ENCODE results near the gene RAB26.
A peak's percentile ranks its signal among the peaks of the same experiment; 100 is the strongest.

Gene RAB26

DNA sequence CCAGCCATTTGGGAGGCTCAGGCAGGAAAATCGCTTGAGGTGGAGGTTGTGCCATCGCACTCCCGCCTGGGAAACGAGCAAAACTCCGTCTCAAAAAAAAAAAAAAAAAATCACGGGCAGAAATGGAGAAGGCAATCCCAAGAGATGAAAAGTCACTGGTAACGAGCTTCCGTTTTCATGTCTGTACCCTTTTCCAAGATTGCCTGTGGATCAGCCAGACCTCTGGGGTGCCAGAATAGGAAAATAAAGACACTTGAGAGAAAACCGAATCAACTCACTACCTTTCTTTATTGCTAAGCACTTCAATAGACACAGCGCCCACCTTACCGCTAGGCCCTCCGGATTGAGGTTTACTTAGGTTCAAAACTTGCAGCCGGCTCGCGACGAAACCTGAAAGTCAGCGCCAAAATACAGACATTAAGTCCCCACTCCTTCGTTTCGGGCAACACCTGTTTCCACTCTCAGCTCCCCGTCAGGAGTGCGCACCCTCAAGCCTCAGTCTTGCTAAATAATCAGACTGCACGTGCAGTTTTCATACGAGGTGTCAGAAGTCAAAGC lies 6.2 kb downstream of the RAB26 start:
- WGBS (ENCODE audit: insufficient coverage, insufficient read length): no CpG with 5 or more reads among the region's 23 CpGs
- peaks cover 24% of the 10 kb centered on the region for H3K4me1 ChIP-seq (ENCODE audit: control insufficient read depth, insufficient read depth, low read length)
- H3K4me3 ChIP-seq (ENCODE audit: low read length): peak overlapping the region; percentile 82
- H3K27ac ChIP-seq (ENCODE audit: low read length): no peak overlapping the region
- H3K36me3 ChIP-seq (ENCODE audit: control insufficient read depth, insufficient read depth, low read length): peaks cover 21% of the 10 kb centered on the region
- no peaks in the 10 kb centered on the region for H3K9me3 ChIP-seq (ENCODE audit: control insufficient read depth, insufficient read depth, low read length)
- DNase-seq (ENCODE audit: low read depth, low spot score): no peak
- H3K27me3 ChIP-seq (ENCODE audit: control insufficient read depth, insufficient read depth, low read length): no peaks in the 10 kb centered on the region

DNA sequence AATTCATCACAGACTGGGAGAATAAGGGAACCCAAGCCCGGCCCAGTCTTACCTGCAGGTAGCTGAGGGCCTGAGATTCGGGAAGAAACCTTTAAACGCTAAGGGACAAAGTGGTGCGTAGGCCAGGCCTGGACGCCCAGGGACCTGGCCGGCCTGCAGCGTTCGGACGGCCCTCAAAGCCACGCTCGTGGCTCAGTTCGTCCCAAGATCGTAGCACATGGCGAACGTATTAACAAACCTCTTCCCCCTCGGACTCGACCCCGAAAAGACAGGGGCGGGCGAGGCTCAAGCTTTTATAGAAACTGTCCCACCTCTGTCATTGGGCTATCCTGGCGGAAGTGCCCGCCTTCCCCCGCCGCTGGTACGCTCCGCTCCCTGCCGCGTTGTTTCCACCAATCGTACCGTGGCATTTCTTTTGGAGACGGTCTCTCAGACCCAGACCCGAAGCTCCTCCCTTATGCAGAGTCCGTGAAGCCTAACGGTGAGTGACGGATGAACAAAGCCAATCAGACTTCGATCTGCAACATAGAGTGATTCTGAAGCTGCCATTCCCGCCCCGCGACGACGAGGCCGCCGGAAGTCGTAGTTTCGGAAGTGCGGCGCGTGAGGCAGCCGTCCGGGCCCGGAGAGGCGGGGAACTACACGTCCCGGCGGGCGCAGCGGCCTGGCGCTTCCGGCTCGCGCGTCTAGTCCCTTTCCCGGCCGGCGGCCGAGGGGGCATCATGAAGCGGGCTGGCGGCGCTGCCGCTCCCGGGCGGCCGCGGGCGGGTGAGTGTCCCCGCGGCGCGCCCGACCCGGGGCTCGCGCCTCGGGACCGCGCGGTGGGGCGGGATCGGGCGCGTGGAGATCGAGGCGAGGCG lies 6.9 kb downstream of the RAB26 start, which contains the start of gene TRAF7:
TRAF7 (plus strand) TSS at position 692 of the 860 bp plus-strand sequence. CDS start 8,139 bp downstream, outside the sequence.
- WGBS (ENCODE audit: insufficient coverage, insufficient read length): no CpG with 5 or more reads among the region's 94 CpGs
- no peaks in the 10 kb centered on the region for H3K27me3 ChIP-seq (ENCODE audit: control insufficient read depth, insufficient read depth, low read length)
- peaks cover 20% of the 10 kb centered on the region for H3K4me1 ChIP-seq (ENCODE audit: control insufficient read depth, insufficient read depth, low read length)
- H3K36me3 ChIP-seq (ENCODE audit: control insufficient read depth, insufficient read depth, low read length): peaks cover 21% of the 10 kb centered on the region
- no peak within 1 kb of the TSS for H3K27ac ChIP-seq (ENCODE audit: low read length)
- no peaks in the 10 kb centered on the region for H3K9me3 ChIP-seq (ENCODE audit: control insufficient read depth, insufficient read depth, low read length)
- peak within 1 kb of the TSS; percentile 94 for H3K4me3 ChIP-seq (ENCODE audit: low read length)
- peak; percentile 100 for DNase-seq (ENCODE audit: low read depth, low spot score)

DNA sequence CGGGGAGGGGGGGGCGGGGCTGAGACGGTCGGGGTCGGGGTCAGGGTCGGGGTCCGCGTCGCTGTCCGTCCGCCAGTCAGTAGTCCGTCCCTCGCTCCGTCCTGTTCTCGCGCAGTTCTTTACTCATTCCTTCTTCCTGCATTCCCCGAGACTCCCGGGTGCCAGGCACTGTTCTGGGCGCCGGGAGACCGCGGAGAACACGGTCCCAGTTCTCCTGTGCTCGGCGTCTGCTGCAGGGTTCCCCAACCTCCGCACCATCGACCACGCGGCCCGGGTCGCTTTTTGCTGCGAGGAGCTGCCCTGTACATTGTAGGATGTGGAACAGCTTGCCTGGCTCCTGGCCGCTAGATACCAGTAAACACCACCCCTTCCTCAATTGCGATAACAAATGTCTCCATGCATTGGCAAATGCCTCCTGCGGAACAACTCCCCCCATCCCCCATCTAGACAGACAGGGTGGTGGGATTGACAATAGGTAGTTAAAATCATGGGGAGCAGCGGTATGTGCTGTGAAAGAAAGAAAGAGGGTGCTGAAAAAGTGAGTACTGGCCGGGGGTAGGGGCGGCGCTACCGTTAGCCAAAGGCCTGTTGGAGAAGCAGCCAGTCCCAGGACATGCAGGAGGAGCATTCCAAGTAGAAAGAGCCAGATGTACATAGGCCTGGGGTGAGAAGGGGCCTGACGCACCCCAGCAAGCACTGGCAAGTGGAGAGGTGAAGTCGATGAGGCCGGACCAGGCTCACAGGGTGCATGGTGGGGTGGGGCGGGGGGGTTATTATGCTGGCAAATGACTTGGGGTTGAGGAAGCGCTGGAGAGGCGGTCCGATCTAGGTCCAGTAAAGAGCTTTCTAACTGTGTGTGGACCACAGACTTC lies 7.8 kb downstream of the RAB26 start:
- Histone ChIP-seq H3K27ac (ENCODE audit: low read length) (no peak overlapping the region), H3K27me3 (ENCODE audit: control insufficient read depth, insufficient read depth, low read length) (no peaks in the 10 kb centered on the region), H3K4me3 (ENCODE audit: low read length) (peak overlapping the region; percentile 94), H3K9me3 (ENCODE audit: control insufficient read depth, insufficient read depth, low read length) (no peaks in the 10 kb centered on the region), H3K4me1 (ENCODE audit: control insufficient read depth, insufficient read depth, low read length) (peaks cover 20% of the 10 kb centered on the region), H3K36me3 (ENCODE audit: control insufficient read depth, insufficient read depth, low read length) (peaks cover 21% of the 10 kb centered on the region)
- DNase-seq (ENCODE audit: low read depth, low spot score): no peak
- WGBS (ENCODE audit: insufficient coverage, insufficient read length): no CpG with 5 or more reads among the region's 47 CpGs

DNA sequence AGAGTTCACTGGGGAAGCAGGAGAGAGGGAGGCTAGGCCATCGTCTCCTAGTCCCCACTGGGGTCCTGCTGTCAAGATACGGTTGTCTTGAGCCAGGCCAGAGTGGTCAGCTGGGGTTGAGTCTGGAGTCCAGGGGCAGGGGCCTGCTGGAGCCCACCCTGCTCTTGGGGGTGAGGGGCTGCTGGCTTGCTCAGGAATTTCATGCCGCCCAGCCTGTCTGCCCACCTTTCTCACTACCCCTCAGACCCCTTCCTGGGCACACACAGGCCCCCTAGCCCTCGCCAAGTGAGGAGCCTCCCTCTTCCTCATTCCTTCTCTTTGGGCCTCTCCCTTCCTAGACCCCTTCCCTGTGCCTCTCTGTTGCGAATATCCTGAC lies 8.4 kb downstream of the RAB26 start:
- Histone ChIP-seq H3K36me3 (ENCODE audit: control insufficient read depth, insufficient read depth, low read length) (peaks cover 17% of the 10 kb centered on the region), H3K27me3 (ENCODE audit: control insufficient read depth, insufficient read depth, low read length) (no peaks in the 10 kb centered on the region), H3K9me3 (ENCODE audit: control insufficient read depth, insufficient read depth, low read length) (no peaks in the 10 kb centered on the region), H3K27ac (ENCODE audit: low read length) (no peak overlapping the region), H3K4me1 (ENCODE audit: control insufficient read depth, insufficient read depth, low read length) (peaks cover 15% of the 10 kb centered on the region), H3K4me3 (ENCODE audit: low read length) (peak overlapping the region; percentile 94; the same call in 1 of the 2 replicates)
- DNase-seq (ENCODE audit: low read depth, low spot score): no peak
- WGBS (ENCODE audit: insufficient coverage, insufficient read length): no CpG with 5 or more reads among the region's 5 CpGs

DNA sequence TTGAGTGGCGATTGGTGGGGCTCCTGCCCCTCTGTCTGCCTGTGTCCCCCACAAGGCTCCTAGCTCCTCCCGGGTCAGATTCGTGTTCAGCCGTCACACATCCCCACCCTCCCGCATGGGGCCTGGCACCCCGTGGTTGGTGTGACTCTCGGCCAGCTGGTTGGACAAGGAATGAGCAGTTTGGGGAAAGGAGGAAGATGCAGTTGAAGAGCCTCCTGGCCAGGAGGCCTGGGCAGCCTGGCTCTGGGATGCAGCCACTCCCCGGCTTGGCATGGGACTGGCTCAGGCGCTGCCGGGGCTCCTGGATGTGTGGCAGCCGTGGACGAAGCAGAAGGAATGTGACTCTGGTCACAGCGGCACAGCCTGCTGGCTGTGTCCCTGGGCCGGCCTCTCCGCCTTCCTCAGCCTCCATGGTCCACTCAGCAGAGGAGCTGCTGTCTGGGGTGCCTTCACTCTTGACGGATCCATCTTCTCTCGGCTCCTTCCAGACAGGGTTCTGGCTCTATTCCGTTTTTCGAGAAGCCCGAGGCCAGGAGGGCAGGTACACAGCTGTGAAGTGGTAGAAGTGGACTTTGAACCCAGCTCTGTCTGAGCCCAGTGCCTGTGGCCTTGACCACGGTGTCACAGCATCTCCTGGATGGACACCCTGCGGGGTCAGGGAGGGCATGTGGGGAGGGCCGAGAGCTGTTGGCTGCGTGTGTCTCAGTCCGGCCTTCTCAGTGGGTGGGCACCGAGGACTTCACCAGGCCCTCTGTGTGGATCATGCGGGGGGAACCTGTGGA lies 9.2 kb downstream of the RAB26 start:
- no CpG with 5 or more reads among the region's 27 CpGs for WGBS (ENCODE audit: insufficient coverage, insufficient read length)
- DNase-seq (ENCODE audit: low read depth, low spot score): no peak
- H3K9me3 ChIP-seq (ENCODE audit: control insufficient read depth, insufficient read depth, low read length): no peaks in the 10 kb centered on the region
- peaks cover 16% of the 10 kb centered on the region for H3K36me3 ChIP-seq (ENCODE audit: control insufficient read depth, insufficient read depth, low read length)
- H3K27me3 ChIP-seq (ENCODE audit: control insufficient read depth, insufficient read depth, low read length): no peaks in the 10 kb centered on the region
- H3K4me1 ChIP-seq (ENCODE audit: control insufficient read depth, insufficient read depth, low read length): peaks cover 13% of the 10 kb centered on the region
- no peak overlapping the region for H3K4me3 ChIP-seq (ENCODE audit: low read length)
- no peak overlapping the region for H3K27ac ChIP-seq (ENCODE audit: low read length)

DNA sequence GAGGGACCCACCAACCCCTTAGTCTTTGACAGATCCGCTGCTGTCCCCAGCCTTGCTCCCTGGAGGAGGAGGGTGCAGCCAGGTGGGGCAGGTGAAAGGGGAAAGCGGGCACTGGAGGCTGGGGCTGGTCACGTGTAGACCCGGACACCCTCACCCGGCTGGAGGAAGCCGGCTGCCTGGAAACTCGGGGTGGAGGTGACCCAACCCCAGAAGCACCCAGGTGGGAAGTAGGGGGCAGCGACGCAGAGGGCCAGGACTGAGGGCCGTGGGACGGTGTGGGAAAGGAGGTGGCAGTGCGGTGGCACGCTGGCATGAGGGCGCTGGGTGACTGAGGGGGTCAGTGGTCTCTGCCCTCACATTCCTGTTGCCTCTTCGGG lies 9.8 kb downstream of the RAB26 start:
- Histone ChIP-seq H3K27ac (ENCODE audit: low read length) (no peak overlapping the region), H3K9me3 (ENCODE audit: control insufficient read depth, insufficient read depth, low read length) (no peaks in the 10 kb centered on the region), H3K4me1 (ENCODE audit: control insufficient read depth, insufficient read depth, low read length) (peaks cover 10% of the 10 kb centered on the region), H3K4me3 (ENCODE audit: low read length) (no peak overlapping the region), H3K36me3 (ENCODE audit: control insufficient read depth, insufficient read depth, low read length) (peaks cover 13% of the 10 kb centered on the region), H3K27me3 (ENCODE audit: control insufficient read depth, insufficient read depth, low read length) (no peaks in the 10 kb centered on the region)
- no CpG with 5 or more reads among the region's 15 CpGs for WGBS (ENCODE audit: insufficient coverage, insufficient read length)
- DNase-seq (ENCODE audit: low read depth, low spot score): no peak

DNA sequence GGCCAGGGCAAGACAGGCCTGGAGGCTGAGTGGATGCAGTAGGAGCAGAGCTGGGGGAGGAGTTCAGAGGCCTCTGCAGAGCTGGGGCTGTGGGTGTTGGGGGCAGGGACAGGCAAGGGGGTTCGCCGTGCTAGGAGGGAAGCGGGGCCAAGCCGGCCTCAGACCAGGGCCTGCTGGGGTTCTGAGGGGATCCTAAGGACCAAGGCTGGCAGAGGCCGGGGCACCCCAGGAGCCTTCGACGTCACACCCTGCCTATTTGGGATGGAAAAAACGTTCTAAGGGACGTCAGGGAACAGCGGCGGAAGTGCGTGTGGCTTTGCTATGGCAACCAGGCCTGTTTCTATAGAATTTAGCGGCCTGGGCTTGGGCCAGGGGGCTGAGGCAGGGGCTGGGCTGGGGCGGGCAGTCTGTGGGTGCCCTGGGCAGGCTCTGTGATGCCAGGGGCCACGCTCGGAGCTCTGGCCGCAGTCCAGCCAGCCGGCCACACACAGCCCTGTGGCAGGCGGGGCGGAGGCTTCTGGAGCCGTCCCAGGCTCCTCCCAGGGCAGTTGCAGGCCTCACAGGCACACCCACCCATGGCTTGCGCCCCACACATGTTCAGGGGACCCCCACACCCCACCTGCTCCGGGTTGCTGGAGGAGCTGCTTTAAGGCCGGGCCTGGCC lies 10.9 kb downstream of the RAB26 start:
- Histone ChIP-seq H3K27ac (ENCODE audit: low read length) (no peak overlapping the region), H3K4me3 (ENCODE audit: low read length) (no peak overlapping the region), H3K36me3 (ENCODE audit: control insufficient read depth, insufficient read depth, low read length) (peaks cover 5% of the 10 kb centered on the region; the same call in 1 of the 2 replicates), H3K27me3 (ENCODE audit: control insufficient read depth, insufficient read depth, low read length) (no peaks in the 10 kb centered on the region), H3K9me3 (ENCODE audit: control insufficient read depth, insufficient read depth, low read length) (no peaks in the 10 kb centered on the region), H3K4me1 (ENCODE audit: control insufficient read depth, insufficient read depth, low read length) (peaks cover 10% of the 10 kb centered on the region)
- no CpG with 5 or more reads among the region's 24 CpGs for WGBS (ENCODE audit: insufficient coverage, insufficient read length)
- DNase-seq (ENCODE audit: low read depth, low spot score): no peak

DNA sequence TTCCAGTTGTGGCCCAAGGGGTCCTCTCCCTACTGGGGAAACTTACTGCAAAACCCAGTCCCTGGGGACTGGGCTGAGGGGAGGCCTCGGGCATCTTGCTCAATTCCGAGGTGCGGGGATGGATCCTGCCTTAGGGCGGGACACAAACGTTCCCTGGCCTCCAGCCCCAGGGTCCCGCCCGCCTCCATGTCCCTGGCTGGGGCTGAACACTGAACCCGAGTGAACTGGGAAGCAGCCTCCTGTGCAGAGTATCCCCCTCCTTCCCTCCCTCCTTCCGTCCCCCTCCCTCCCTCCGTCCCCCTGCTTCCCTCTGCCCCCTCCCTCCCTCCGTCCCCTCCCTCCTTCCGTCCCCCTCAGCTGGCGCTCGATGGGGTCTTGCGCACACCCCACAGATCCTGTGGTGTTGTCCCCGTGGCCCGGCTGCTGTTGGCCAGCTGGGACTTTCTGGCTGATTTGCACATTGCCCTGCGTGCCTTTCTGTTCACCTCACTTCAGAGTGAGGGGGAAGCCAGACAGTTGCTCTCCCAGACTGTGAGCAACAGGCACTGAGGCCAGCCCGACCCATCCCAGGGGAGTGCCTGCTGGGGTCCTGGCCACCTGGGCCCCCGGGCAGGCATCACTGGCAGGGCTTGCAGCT lies 12.6 kb downstream of the RAB26 start:
- H3K27me3 ChIP-seq (ENCODE audit: control insufficient read depth, insufficient read depth, low read length): no peaks in the 10 kb centered on the region
- no peak for DNase-seq (ENCODE audit: low read depth, low spot score)
- H3K9me3 ChIP-seq (ENCODE audit: control insufficient read depth, insufficient read depth, low read length): no peaks in the 10 kb centered on the region
- H3K27ac ChIP-seq (ENCODE audit: low read length): no peak overlapping the region
- WGBS (ENCODE audit: insufficient coverage, insufficient read length): no CpG with 5 or more reads among the region's 20 CpGs
- H3K36me3 ChIP-seq (ENCODE audit: control insufficient read depth, insufficient read depth, low read length): peaks cover 12% of the 10 kb centered on the region; the same call in 1 of the 2 replicates
- H3K4me1 ChIP-seq (ENCODE audit: control insufficient read depth, insufficient read depth, low read length): peaks cover 10% of the 10 kb centered on the region
- no peak overlapping the region for H3K4me3 ChIP-seq (ENCODE audit: low read length)

DNA sequence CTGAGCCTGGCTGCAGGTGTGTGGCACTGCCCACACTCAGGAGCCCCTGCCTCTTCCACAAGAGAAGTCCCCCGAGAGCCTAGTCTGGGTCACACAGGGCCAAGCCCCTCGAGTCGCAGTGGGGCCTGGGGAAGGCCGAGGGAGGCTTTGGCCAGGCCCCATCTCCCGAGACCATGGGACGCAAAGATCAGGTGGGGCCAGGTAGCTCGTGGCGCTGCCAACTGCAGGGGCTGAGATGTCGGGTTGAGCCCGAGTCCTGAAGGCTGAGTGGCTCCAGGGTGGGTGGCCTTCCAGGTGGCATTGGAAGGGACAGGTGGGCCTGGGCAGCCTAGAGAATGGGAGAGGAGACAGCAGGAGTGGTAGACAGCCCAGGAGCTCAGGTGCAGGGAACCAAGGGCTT lies 13.5 kb downstream of the RAB26 start:
- H3K9me3 ChIP-seq (ENCODE audit: control insufficient read depth, insufficient read depth, low read length): no peaks in the 10 kb centered on the region

More for the DNA sequence above, 13.5 kb downstream of the RAB26 start:
- H3K36me3 ChIP-seq (ENCODE audit: control insufficient read depth, insufficient read depth, low read length): peaks cover 12% of the 10 kb centered on the region; the same call in 1 of the 2 replicates
- no peak overlapping the region for H3K4me3 ChIP-seq (ENCODE audit: low read length)
- H3K27me3 ChIP-seq (ENCODE audit: control insufficient read depth, insufficient read depth, low read length): no peaks in the 10 kb centered on the region
- no CpG with 5 or more reads among the region's 10 CpGs for WGBS (ENCODE audit: insufficient coverage, insufficient read length)
- no peak overlapping the region for H3K27ac ChIP-seq (ENCODE audit: low read length)
- no peak for DNase-seq (ENCODE audit: low read depth, low spot score)
- peaks cover 7% of the 10 kb centered on the region for H3K4me1 ChIP-seq (ENCODE audit: control insufficient read depth, insufficient read depth, low read length)
